ENCODE results near the gene ZNF69. TPM values are rescaled to one million over a fixed set of nuclear protein-coding genes. Genes with fewer than 3 reads are reported as not detected.
A peak's percentile ranks its signal among the peaks of the same experiment; 100 is the strongest.
"Not testable (repeated sequence)": the region's sequence is repeated elsewhere in the genome, so short reads cannot be mapped to it uniquely, and the experiment has no call there.

Gene ZNF69
- total and polyA plus RNA-seq, 2 of the 13 experiments (the other 11 are each of a cell fraction or from before 2014, with no cell fraction given), result 9.6 to 21.0 TPM

DNA sequence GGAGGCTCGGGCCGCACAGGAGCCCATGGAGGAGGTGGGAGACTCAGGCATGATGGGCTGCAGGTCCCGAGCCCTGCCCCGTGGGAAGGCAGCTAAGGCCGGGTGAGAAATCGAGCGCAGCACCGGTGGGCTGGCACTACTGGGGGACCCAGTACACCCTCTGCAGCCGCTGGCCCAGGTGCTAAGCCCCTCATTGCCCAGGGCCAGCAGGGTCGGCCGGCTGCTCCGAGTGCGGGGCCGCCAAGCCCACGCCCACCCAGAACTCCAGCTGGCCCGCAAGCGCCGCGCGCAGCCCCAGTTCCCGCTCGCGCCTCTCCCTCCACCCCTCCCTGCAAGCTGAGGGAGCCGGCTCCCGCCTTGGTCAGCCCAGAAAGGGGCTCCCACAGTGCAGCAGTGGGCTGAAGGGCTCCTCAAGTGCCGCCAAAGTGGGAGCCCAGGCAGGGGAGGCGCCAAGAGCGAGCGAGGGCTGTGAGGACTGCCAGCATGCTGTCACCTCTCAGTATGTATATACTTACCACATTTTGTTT is 53.8 kb downstream of the ZNF69 start:
- not testable (repeated sequence) for H3K4me3 ChIP-seq (replicated peaks in 1 of 3; ENCODE audit: insufficient read depth in 1 of 3, low read depth in 2 of 3, low read length in 3 of 3); ATAC-seq

GRCh38 chr19:11942008-11942842 is 54.6 kb downstream of the ZNF69 start:
- FAIRE-seq (no peak), ATAC-seq (no peak), DNase-seq (ENCODE audit: low spot score) (no peak)
- no TSS peak for BruUV-seq (replicated peaks)
- Histone ChIP-seq H3K27ac (ENCODE audit: extremely low read length, insufficient read depth, low read length) (no peak overlapping the region), H3K36me3 (replicated peaks in 1 of 2; ENCODE audit: control insufficient read depth in 1 of 2, insufficient read depth in 2 of 2, low read length in 2 of 2) (peaks cover 3 to 36% of the 10 kb centered on the region in 2 experiments; a peak in 4 of 5 replicates), H3K79me2 (ENCODE audit: insufficient read depth, low read length) (peaks cover 30% of the 10 kb centered on the region), H2AFZ (ENCODE audit: low read length) (no peak overlapping the region), H3K4me1 (ENCODE audit: insufficient read depth, low read length) (no peaks in the 10 kb centered on the region), H4K20me1 (ENCODE audit: insufficient read depth, low read length) (no peaks in the 10 kb centered on the region; the same call in 1 of the 2 replicates), H3K4me3 (replicated peaks in 1 of 3; ENCODE audit: insufficient read depth in 1 of 3, low read depth in 2 of 3, low read length in 3 of 3) (no peak overlapping the region), H3K9ac (ENCODE audit: insufficient read depth, low read depth, low read length) (no peak overlapping the region), H3K27me3 (ENCODE audit: control insufficient read depth in 1 of 2, insufficient read depth in 2 of 2, low read length in 2 of 2) (no peaks in the 10 kb centered on the region), H3K9me3 (ENCODE audit: low read length) (peaks cover 21% of the 10 kb centered on the region), H3K4me2 (ENCODE audit: low read depth, low read length) (no peak overlapping the region)
- WGBS (ENCODE audit: low lambda C conversion rate), result 97% methylated on average over 10 of the region's 10 CpGs
- TF ChIP-seq ZNF572 (CRISPR knock-in tag; IDR thresholded peaks at IDR 0.05) (no peak), ZNF124 (CRISPR knock-in tag; IDR thresholded peaks at IDR 0.05) (peak; percentile 99)
- TF ChIP-seq, protein P1, sequence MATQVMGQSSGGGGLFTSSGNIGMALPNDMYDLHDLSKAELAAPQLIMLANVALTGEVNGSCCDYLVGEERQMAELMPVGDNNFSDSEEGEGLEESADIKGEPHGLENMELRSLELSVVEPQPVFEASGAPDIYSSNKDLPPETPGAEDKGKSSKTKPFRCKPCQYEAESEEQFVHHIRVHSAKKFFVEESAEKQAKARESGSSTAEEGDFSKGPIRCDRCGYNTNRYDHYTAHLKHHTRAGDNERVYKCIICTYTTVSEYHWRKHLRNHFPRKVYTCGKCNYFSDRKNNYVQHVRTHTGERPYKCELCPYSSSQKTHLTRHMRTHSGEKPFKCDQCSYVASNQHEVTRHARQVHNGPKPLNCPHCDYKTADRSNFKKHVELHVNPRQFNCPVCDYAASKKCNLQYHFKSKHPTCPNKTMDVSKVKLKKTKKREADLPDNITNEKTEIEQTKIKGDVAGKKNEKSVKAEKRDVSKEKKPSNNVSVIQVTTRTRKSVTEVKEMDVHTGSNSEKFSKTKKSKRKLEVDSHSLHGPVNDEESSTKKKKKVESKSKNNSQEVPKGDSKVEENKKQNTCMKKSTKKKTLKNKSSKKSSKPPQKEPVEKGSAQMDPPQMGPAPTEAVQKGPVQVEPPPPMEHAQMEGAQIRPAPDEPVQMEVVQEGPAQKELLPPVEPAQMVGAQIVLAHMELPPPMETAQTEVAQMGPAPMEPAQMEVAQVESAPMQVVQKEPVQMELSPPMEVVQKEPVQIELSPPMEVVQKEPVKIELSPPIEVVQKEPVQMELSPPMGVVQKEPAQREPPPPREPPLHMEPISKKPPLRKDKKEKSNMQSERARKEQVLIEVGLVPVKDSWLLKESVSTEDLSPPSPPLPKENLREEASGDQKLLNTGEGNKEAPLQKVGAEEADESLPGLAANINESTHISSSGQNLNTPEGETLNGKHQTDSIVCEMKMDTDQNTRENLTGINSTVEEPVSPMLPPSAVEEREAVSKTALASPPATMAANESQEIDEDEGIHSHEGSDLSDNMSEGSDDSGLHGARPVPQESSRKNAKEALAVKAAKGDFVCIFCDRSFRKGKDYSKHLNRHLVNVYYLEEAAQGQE (IDR thresholded peaks at IDR 0.05; ENCODE audit: borderline replicate concordance in 1 of 2, low read depth in 1 of 2, low read length in 2 of 2), result no peak
- TF ChIP-seq, protein P2, sequence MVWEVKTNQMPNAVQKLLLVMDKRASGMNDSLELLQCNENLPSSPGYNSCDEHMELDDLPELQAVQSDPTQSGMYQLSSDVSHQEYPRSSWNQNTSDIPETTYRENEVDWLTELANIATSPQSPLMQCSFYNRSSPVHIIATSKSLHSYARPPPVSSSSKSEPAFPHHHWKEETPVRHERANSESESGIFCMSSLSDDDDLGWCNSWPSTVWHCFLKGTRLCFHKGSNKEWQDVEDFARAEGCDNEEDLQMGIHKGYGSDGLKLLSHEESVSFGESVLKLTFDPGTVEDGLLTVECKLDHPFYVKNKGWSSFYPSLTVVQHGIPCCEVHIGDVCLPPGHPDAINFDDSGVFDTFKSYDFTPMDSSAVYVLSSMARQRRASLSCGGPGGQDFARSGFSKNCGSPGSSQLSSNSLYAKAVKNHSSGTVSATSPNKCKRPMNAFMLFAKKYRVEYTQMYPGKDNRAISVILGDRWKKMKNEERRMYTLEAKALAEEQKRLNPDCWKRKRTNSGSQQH (CRISPR knock-in tag; IDR thresholded peaks at IDR 0.05; ENCODE audit: low read depth), result no peak
- CTCF ChIA-PET (ENCODE audit: low intra/inter-chr PET ratio, low total read pairs), result no interaction called here
- POLR2A ChIA-PET, result no interaction called here
- in situ Hi-C loops (cut with HindIII; ENCODE audit: extremely low pct_ligation_motif_present, low pct_unique_long_range_greater_than_20kb) (no loop called here), intact Hi-C loops (cut with micrococcal nuclease; ENCODE audit: unreplicated experiment) (no loop called here)

More for the DNA sequence above, 53.8 kb downstream of the ZNF69 start:
- H2AFZ ChIP-seq (ENCODE audit: low read length); FAIRE-seq; H3K27me3 ChIP-seq (ENCODE audit: control insufficient read depth in 1 of 2, insufficient read depth in 2 of 2, low read length in 2 of 2); H3K9ac ChIP-seq (ENCODE audit: insufficient read depth, low read depth, low read length); in situ Hi-C loops (cut with HindIII; ENCODE audit: extremely low pct_ligation_motif_present, low pct_unique_long_range_greater_than_20kb); POLR2A ChIA-PET; CTCF ChIA-PET (ENCODE audit: low intra/inter-chr PET ratio, low total read pairs); H4K20me1 ChIP-seq (ENCODE audit: insufficient read depth, low read length); H3K4me1 ChIP-seq (ENCODE audit: insufficient read depth, low read length); H3K4me2 ChIP-seq (ENCODE audit: low read depth, low read length); H3K27ac ChIP-seq (ENCODE audit: extremely low read length, insufficient read depth, low read length); BruUV-seq (replicated peaks); DNase-seq (ENCODE audit: low spot score); intact Hi-C loops (cut with micrococcal nuclease; ENCODE audit: unreplicated experiment): not testable (repeated sequence)
- Histone ChIP-seq H3K9me3 (ENCODE audit: low read length) (peaks cover 21% of the 10 kb centered on the region), H3K79me2 (ENCODE audit: insufficient read depth, low read length) (peaks cover 34% of the 10 kb centered on the region), H3K36me3 (replicated peaks in 1 of 2; ENCODE audit: control insufficient read depth in 1 of 2, insufficient read depth in 2 of 2, low read length in 2 of 2) (peaks cover 3 to 31% of the 10 kb centered on the region in 2 experiments; a peak in 4 of 5 replicates)
- WGBS (ENCODE audit: low lambda C conversion rate), result 97% methylated on average over 11 of the region's 29 CpGs
